ENCODE measurements around the gene B4GALT2. TPM values are rescaled to one million over a fixed set of nuclear protein-coding genes. Genes with fewer than 3 reads are reported as not detected.

B4GALT2 gene
- total RNA-seq, 4 donors from 2014 or later: 2.3 to 45.8 (median 18.5) TPM

DNA sequence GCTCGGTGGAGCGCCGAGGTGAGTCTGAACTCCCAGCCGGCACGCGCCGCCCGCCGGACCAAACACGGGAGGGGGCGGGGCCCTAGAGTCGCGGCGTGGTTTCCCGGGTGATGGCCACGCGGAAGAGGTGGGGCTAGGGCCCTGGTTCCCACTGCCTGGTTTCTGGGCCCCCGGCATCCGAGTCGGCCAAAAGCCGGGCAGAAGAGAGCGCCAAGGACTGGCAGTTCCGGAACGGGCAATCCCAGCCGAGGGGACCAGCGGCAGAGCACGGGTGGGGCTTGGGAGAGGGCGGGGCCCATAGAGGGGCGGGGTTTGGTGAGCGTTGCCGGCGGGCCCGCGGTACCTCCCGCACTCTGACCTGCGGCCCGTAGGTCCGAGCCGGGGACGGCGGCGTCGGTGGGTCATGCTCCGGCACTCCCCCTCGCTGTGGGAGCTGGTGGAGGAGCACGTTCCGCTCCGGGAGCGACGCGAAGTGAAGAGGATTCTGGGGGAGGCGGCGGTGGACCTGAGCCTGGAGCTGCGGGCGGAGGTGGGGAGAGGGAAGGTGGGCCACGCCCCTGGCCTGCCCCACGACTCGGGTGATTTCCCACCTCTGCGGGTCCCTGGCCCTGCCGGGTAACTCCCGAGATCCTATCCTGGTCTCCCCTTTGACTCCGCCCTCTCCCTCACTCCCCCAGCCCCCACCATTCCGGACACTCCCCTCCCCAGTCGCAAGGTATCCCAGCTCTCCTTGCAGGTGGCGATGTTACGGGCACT, 12.6 kb downstream of the B4GALT2 start, which contains the start of gene CCDC24:
TSS of gene CCDC24 (plus strand) at position 124 of the 756 bp plus-strand sequence. CDS start at position 404, 280 bp downstream.
- no peaks in the 10 kb centered on the region for H3K9me3 ChIP-seq
- peak; percentile 83 to 89 for DNase-seq
- H3K36me3 ChIP-seq: no peaks in the 10 kb centered on the region
- TF ChIP-seq, protein P1, sequence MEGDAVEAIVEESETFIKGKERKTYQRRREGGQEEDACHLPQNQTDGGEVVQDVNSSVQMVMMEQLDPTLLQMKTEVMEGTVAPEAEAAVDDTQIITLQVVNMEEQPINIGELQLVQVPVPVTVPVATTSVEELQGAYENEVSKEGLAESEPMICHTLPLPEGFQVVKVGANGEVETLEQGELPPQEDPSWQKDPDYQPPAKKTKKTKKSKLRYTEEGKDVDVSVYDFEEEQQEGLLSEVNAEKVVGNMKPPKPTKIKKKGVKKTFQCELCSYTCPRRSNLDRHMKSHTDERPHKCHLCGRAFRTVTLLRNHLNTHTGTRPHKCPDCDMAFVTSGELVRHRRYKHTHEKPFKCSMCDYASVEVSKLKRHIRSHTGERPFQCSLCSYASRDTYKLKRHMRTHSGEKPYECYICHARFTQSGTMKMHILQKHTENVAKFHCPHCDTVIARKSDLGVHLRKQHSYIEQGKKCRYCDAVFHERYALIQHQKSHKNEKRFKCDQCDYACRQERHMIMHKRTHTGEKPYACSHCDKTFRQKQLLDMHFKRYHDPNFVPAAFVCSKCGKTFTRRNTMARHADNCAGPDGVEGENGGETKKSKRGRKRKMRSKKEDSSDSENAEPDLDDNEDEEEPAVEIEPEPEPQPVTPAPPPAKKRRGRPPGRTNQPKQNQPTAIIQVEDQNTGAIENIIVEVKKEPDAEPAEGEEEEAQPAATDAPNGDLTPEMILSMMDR (IDR thresholded peaks at IDR 0.05): peak in 2 of 4 experiments; percentile 4 to 8
- peak in 1 of 2 donors; percentile 11 for TF ChIP-seq POLR2A (IDR thresholded peaks at IDR 0.05)
- H3K27me3 ChIP-seq: no peaks in the 10 kb centered on the region
- intact Hi-C loops (cut with DNase I; ENCODE audit: low total_unique reads): no loop called here
- peak within 1 kb of the TSS; percentile 37 to 75 for H3K27ac ChIP-seq
- H3K4me1 ChIP-seq: no peaks in the 10 kb centered on the region
- H3K4me3 ChIP-seq: peak within 1 kb of the TSS; percentile 55 to 62

DNA sequence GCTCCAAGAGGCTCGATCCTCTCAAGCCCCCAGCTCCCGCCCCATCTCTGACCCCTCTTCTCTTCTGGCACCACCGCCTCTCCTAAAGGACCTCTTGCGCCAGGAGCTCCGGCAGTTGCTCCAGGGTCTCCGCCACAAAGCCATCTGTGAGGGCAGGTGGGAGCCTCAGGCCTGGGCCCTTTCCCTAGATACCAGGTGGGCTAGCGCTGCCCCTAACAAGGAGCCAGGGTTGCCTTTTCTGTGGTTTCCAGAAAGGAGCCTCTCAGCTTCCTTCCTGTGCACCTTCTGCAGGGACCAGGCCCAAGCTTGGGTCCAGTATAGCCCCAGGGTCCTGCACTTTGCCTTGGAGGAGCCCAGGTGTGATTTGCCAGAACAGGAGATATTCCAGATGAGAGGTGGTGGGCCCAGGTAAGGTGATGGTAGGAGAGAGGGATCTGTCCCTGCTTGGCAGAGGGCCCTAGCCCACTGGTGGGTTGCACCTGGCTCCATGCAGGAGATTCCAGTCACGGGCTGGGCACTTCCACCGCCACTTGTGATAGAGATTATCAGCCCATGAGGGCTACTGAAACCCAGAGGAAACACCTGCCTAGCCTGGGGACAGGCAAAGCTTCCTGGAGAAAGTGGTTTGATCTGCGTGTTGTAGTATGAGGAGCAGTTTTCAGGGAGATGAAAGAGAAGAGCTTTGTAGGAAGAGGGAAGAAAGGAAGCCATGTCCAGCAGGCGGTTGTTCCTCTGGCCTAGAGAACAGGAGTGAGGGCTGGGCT, 13.4 kb downstream of the B4GALT2 start:
- intact Hi-C loops (cut with DNase I; ENCODE audit: low total_unique reads): no loop called here
- no peak for DNase-seq
- Histone ChIP-seq H3K27ac (peak overlapping the region; percentile 37 to 75), H3K4me1 (no peaks in the 10 kb centered on the region), H3K36me3 (no peaks in the 10 kb centered on the region), H3K4me3 (peak overlapping the region; percentile 55 to 62), H3K27me3 (no peaks in the 10 kb centered on the region), H3K9me3 (no peaks in the 10 kb centered on the region)
- TF ChIP-seq POLR2A (IDR thresholded peaks at IDR 0.05): no peak
- TF ChIP-seq, protein P1 (IDR thresholded peaks at IDR 0.05): no peak

DNA sequence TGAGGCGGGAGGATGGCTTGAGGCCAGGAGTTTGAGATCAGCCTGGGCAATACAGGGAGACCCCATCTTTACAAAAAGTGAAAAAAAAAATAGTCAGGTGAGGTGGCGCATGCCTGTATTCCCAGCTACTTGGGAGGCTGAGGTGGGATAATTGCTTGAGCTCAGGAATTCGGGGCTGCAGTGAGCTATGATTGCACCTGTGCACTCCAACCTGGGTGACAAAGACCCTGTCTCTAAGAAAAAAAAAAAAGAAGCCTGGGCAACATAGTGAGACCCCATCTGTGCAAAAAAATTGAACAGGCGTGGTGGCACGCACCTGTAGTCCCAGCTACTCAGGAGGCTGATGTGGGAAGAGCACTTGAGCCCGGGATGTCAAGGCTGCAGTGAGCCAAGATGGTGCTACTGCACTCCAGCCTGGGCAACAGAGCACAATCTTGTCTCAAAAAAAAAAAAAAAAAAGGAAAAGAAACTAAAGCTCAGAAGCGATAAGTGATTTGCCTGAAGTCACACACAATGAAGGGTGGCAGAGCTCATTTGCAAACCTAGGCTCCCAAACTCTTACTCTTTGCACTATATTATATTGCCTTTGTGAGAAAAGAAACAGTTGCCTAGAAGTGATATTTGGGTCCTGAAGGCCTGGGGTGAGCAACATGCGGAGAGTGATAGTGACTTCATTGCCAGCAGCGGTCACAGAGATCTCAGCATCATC, 14.3 kb downstream of the B4GALT2 start:
- intact Hi-C loops (cut with DNase I; ENCODE audit: low total_unique reads): no loop called here
- H3K9me3 ChIP-seq: no peaks in the 10 kb centered on the region
- no peaks in the 10 kb centered on the region for H3K27me3 ChIP-seq
- no peak overlapping the region for H3K27ac ChIP-seq
- no peak for TF ChIP-seq POLR2A (IDR thresholded peaks at IDR 0.05)
- TF ChIP-seq, protein P1 (IDR thresholded peaks at IDR 0.05): no peak
- H3K4me3 ChIP-seq: no peak overlapping the region
- DNase-seq: no peak
- H3K36me3 ChIP-seq: no peaks in the 10 kb centered on the region
- no peaks in the 10 kb centered on the region for H3K4me1 ChIP-seq

DNA sequence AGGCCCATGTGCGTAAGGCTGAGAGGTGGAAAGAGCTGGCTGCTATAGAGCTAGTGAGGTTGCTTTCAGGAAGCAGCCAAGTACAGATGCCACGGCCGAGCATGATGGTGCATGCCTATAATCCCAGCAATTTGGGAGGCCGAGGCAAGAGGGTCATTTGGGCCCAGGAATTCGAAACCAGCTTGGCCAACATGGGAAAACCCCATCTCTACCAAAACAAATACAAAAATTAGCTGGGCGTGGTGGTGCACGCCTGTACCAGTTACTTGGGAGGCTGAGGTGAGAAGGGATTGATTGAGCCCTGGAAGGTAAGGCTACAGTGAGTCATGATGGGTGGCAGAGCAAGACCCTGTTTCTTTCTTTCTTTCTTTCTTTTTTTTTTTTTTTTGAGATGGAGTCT, 15.1 kb downstream of the B4GALT2 start:
- Histone ChIP-seq H3K9me3 (no peaks in the 10 kb centered on the region), H3K4me1 (no peaks in the 10 kb centered on the region), H3K27ac (no peak overlapping the region), H3K36me3 (no peaks in the 10 kb centered on the region), H3K4me3 (no peak overlapping the region), H3K27me3 (no peaks in the 10 kb centered on the region)
- TF ChIP-seq POLR2A (IDR thresholded peaks at IDR 0.05): no peak
- TF ChIP-seq, protein P1 (IDR thresholded peaks at IDR 0.05): no peak
- intact Hi-C loops (cut with DNase I; ENCODE audit: low total_unique reads): no loop called here
- no peak for DNase-seq
